ENCODE data around the gene ZFYVE28.

GRCh38 chr4:2289955-2290333, 128.5 kb downstream of the ZFYVE28 start:
- TF ChIP-seq CTCF (IDR thresholded peaks at IDR 0.05) (no peak), POLR2A (IDR thresholded peaks at IDR 0.05) (no peak)

Data from body of pancreas (tissue), 4 donors.